Immature natural killer cell (primary cell): Measurements from ENCODE around the gene D2HGDH. TPM values are rescaled to one million over a fixed set of nuclear protein-coding genes. Genes with fewer than 3 reads are reported as not detected.
"Not testable (repeated sequence)": the region's sequence is repeated elsewhere in the genome, so short reads cannot be mapped to it uniquely, and the experiment has no call there.

Experiments
- DNase-seq, 3 donors: peaks; one replicate each; pipeline ENCODE4 v3.0.0; 2022; ENCODE audit warnings: mixed read lengths in 1 of 3
- H3K27ac Mint-ChIP-seq, 6 donors: one replicate each; pipeline ENCODE4 v1.8.0; 2020; ENCODE audit warnings: mixed read lengths in 6 of 6, mild to moderate bottlenecking in 5 of 6, inconsistent platforms in 4 of 6, moderate library complexity in 3 of 6
- H3K27me3 Mint-ChIP-seq, 3 donors: one replicate each; pipeline ENCODE4 v1.8.0; 2020 to 2021; ENCODE audit warnings: low read depth in 3 of 3, mild to moderate bottlenecking in 3 of 3, mixed read lengths in 3 of 3, moderate library complexity in 3 of 3, inconsistent platforms in 1 of 3
- H3K36me3 Mint-ChIP-seq, 3 donors: one replicate each; pipeline ENCODE4 v1.8.0; 2020; ENCODE audit warnings: mixed read lengths in 3 of 3, inconsistent platforms in 2 of 3, mild to moderate bottlenecking in 2 of 3
- H3K4me1 Mint-ChIP-seq, 2 donors: one replicate each; pipeline ENCODE4 v1.8.0; 2020; ENCODE audit warnings: inconsistent platforms in 2 of 2, mild to moderate bottlenecking in 2 of 2, mixed read lengths in 2 of 2, moderate library complexity in 1 of 2
- H3K4me3 Mint-ChIP-seq, 5 donors: one replicate each; pipeline ENCODE4 v1.8.0; 2020; ENCODE audit warnings: mild to moderate bottlenecking in 5 of 5, mixed read lengths in 5 of 5, inconsistent platforms in 3 of 5, moderate library complexity in 3 of 5
- H3K9me3 Mint-ChIP-seq, 6 donors: one replicate each; pipeline ENCODE4 v1.8.0; 2020; ENCODE audit warnings: mild to moderate bottlenecking in 6 of 6, mixed read lengths in 6 of 6, inconsistent platforms in 4 of 6, moderate library complexity in 3 of 6
- polyA plus RNA-seq, 3 donors: library from polyadenylated mRNA; unstranded; fragments of 300-500 nt; fragmentation: Illumina TruSeq; gene quantifications; one replicate each; pipeline ENCODE4 v1.2.3, GENCODE V29; 2021

The D2HGDH gene
- polyA plus RNA-seq, 3 donors from 2014 or later: 0.49 to 2.9 (median 1.5) TPM

DNA sequence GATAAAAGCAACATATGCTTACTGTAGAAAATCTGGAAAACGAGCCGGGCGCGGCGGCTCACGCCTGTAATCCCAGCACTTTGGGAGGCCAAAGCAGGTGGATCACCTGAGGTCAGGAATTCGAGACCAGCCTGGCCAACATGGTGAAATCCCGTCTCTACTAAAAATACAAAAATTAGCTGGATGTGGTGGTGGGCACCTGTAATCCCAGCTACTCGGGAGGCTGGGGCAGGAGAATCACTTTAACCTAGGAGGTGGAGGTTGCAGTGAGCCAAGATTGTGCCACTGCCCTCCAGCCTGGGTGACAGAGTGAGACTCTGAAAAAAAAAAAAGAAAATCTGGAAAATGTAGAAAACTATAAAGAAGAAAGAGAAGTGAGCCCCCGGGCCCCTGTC lies 83.4 kb downstream of the D2HGDH start:
- peak overlapping the region in 1 of 6 donors; percentile 65 for H3K27ac Mint-ChIP-seq
- peaks cover 5 to 12% (median 6%) of the 10 kb centered on the region in 3 donors for H3K27me3 Mint-ChIP-seq
- not testable (repeated sequence) for H3K36me3 Mint-ChIP-seq, DNase-seq, H3K9me3 Mint-ChIP-seq, H3K4me1 Mint-ChIP-seq
- peak overlapping the region in 2 of 5 donors; percentile 41 to 64 for H3K4me3 Mint-ChIP-seq

Other genes starting within 250 kb of the D2HGDH start
- gene STK25, start 226.0 kb upstream of the D2HGDH start, polyA plus RNA-seq: 100 to 1,000 TPM; 104 to 146 (median 105) TPM
- gene BOK, start 175.9 kb upstream of the D2HGDH start, polyA plus RNA-seq: 10 to 100 TPM; 15.2 to 21.4 (median 17.2) TPM
- gene THAP4, start 97.5 kb upstream of the D2HGDH start, polyA plus RNA-seq: 10 to 100 TPM; 20.0 to 39.5 (median 29.4) TPM
- gene ATG4B, start 96.9 kb upstream of the D2HGDH start, polyA plus RNA-seq: 10 to 100 TPM; 70.5 to 78.9 (median 77.2) TPM
- gene DTYMK, start 47.8 kb upstream of the D2HGDH start, polyA plus RNA-seq: 10 to 100 TPM; 43.8 to 60.3 (median 51.0) TPM
- 1 to 10 TPM; 6.9 to 7.9 (median 7.7) TPM for gene ING5, start 32.6 kb upstream of the D2HGDH start, polyA plus RNA-seq
- gene GAL3ST2, start 42.2 kb downstream of the D2HGDH start, polyA plus RNA-seq: not detected
- gene NEU4, start 74.6 kb downstream of the D2HGDH start, polyA plus RNA-seq: not detected
- 1 to 10 TPM in 1 of 3 donors, not detected in 2; 3.3 TPM for gene PDCD1, start 124.3 kb downstream of the D2HGDH start, polyA plus RNA-seq
- gene RTP5, start 135.1 kb downstream of the D2HGDH start, polyA plus RNA-seq: not detected